HepG2 (cell line): ENCODE measurements around the gene PRSS8. TPM values are rescaled to one million over a fixed set of nuclear protein-coding genes. Genes with fewer than 3 reads are reported as not detected.
A peak's percentile ranks its signal among the peaks of the same experiment; 100 is the strongest.

Experiments used
- ARID5B ChIP-seq: IDR thresholded peaks from 2 replicates; pipeline ENCODE4 v1.4.0; 2020; ENCODE audit warnings: mild to moderate bottlenecking, missing genetic modification reagents
- ARNTL ChIP-seq: sonication (generic); formaldehyde crosslinking; IDR thresholded peaks from 2 replicates; pipeline ENCODE4 v1.4.0; 2020; ENCODE audit warnings: mild to moderate bottlenecking, missing genetic modification reagents
- ATRX ChIP-seq: sonication (generic); formaldehyde crosslinking; IDR thresholded peaks from 2 replicates; pipeline ENCODE4 v1.4.0; 2020; ENCODE audit warnings: missing genetic modification reagents, borderline replicate concordance
- BORCS8-MEF2B ChIP-seq: sonication (generic); formaldehyde crosslinking; IDR thresholded peaks from 2 replicates; pipeline ENCODE4 v1.8.0; 2022; ENCODE audit warnings: mild to moderate bottlenecking, missing genetic modification reagents
- CAMTA2 ChIP-seq: sonication (generic); formaldehyde crosslinking; IDR thresholded peaks from 2 replicates; pipeline ENCODE4 v1.4.0; 2020; ENCODE audit warnings: mild to moderate bottlenecking, missing genetic modification reagents, borderline replicate concordance
- IRF2 ChIP-seq: IDR thresholded peaks from 2 replicates; pipeline ENCODE4 v1.6.1; 2018; ENCODE audit warnings: missing genetic modification reagents, missing compliant biosample characterization
- MAFK ChIP-seq, 2 experiments: IDR thresholded peaks in 1 of 2; conservative IDR thresholded peaks in 1 of 2; 2 replicates each; pipeline ENCODE4 v1.6.1; 2011; ENCODE audit warnings: improper control_type of control experiment in 2 of 2, low read length in 2 of 2
- MLLT10 ChIP-seq: sonication (generic); formaldehyde crosslinking; IDR thresholded peaks from 2 replicates; pipeline ENCODE4 v1.4.0; 2020; ENCODE audit warnings: missing genetic modification reagents
- NFE2 ChIP-seq: sonication (generic); formaldehyde crosslinking; IDR thresholded peaks from 2 replicates; pipeline ENCODE4 v1.4.0; 2020; ENCODE audit warnings: missing genetic modification reagents
- NFKB2 ChIP-seq: sonication (generic); formaldehyde crosslinking; IDR thresholded peaks from 2 replicates; pipeline ENCODE4 v1.4.0; 2020; ENCODE audit warnings: missing genetic modification reagents, borderline replicate concordance
- PAF1 ChIP-seq: IDR thresholded peaks from 2 replicates; pipeline ENCODE4 v1.6.1; 2016; ENCODE audit warnings: missing genetic modification reagents, missing compliant biosample characterization
- RFX5 ChIP-seq: IDR thresholded peaks from 2 replicates; pipeline ENCODE4 v1.6.1; 2011; ENCODE audit warnings: low read depth, low read length, improper control_type of control experiment
- SNRNP70 ChIP-seq: fragments of 200-400 bp; formaldehyde crosslinking; IDR thresholded peaks from 2 replicates; pipeline ENCODE4 v1.6.1; 2017; ENCODE audit warnings: mild to moderate bottlenecking, low read depth, low read length, moderate library complexity
- TEAD2 ChIP-seq: sonication (generic); formaldehyde crosslinking; IDR thresholded peaks from 2 replicates; pipeline ENCODE4 v1.9.0; 2021; ENCODE audit warnings: missing genetic modification reagents
- ZKSCAN8 ChIP-seq: IDR thresholded peaks from 2 replicates; pipeline ENCODE4 v1.6.1; 2016; ENCODE audit warnings: borderline replicate concordance, missing genetic modification reagents, missing compliant biosample characterization
- ZMYM2 ChIP-seq: sonication (generic); formaldehyde crosslinking; IDR thresholded peaks from 2 replicates; pipeline ENCODE4 v1.8.0; 2022; ENCODE audit warnings: mild to moderate bottlenecking, missing genetic modification reagents
- ZNF253 ChIP-seq: sonication (generic); formaldehyde crosslinking; IDR thresholded peaks from 2 replicates; pipeline ENCODE4 v1.8.0; 2022; ENCODE audit warnings: mild to moderate bottlenecking, missing genetic modification reagents, borderline replicate concordance
- ZNF496 ChIP-seq: sonication (generic); formaldehyde crosslinking; IDR thresholded peaks from 2 replicates; pipeline ENCODE4 v1.8.1; 2023; ENCODE audit warnings: mild to moderate bottlenecking, moderate library complexity, missing genetic modification reagents; ENCODE audit not compliant: insufficient replicate concordance
- ZNF512 ChIP-seq: sonication (generic); formaldehyde crosslinking; IDR thresholded peaks from 2 replicates; pipeline ENCODE4 v1.4.0; 2020; ENCODE audit warnings: mild to moderate bottlenecking, missing genetic modification reagents
- ZNF546 ChIP-seq: sonication (generic); formaldehyde crosslinking; conservative IDR thresholded peaks from 2 replicates; pipeline ENCODE4 v1.8.1; 2023; ENCODE audit warnings: mild to moderate bottlenecking, missing genetic modification reagents
- ZNF674 ChIP-seq: sonication (generic); formaldehyde crosslinking; IDR thresholded peaks from 2 replicates; pipeline ENCODE4 v1.5.0; 2020; ENCODE audit warnings: low read depth, mild to moderate bottlenecking, missing genetic modification reagents
- ZNF720 ChIP-seq: sonication (generic); formaldehyde crosslinking; IDR thresholded peaks from 2 replicates; pipeline ENCODE4 v1.4.0; 2020; ENCODE audit warnings: missing genetic modification reagents
- ZNF724P ChIP-seq: sonication (generic); formaldehyde crosslinking; IDR thresholded peaks from 2 replicates; pipeline ENCODE4 v1.8.0; 2022; ENCODE audit warnings: missing genetic modification reagents, borderline replicate concordance
- ZNF775 ChIP-seq: sonication (generic); formaldehyde crosslinking; IDR thresholded peaks from 2 replicates; pipeline ENCODE4 v1.4.0; 2020; ENCODE audit warnings: missing genetic modification reagents, mild to moderate bottlenecking, moderate library complexity, borderline replicate concordance
- ZSCAN31 ChIP-seq: sonication (generic); formaldehyde crosslinking; IDR thresholded peaks from 2 replicates; pipeline ENCODE4 v1.5.0; 2020; ENCODE audit warnings: low read depth, mild to moderate bottlenecking, missing genetic modification reagents
- polyA plus RNA-seq, 8 experiments: library from polyadenylated mRNA; depleted of rRNA in 3 of 8; stranded (reverse) in 7 of 8; unstranded in 1 of 8; fragments of >200 nt; fragmentation: Illumina TruSeq in 4 of 8; extraction: Trizol in 4 of 8; gene quantifications; 2 replicates each; pipeline versions ENCODE4 v1.2.1 to v1.2.3, GENCODE V29; 2011 to 2016; ENCODE audit warnings: low read depth in 4 of 8, missing spikeins in 1 of 8, mixed read lengths in 1 of 8; ENCODE audit not compliant: insufficient read depth in 1 of 8
- total RNA-seq, 5 experiments: library from RNA; depleted of rRNA; stranded (reverse); fragments of >200 nt; fragmentation: Illumina TruSeq; extraction: Trizol; gene quantifications; 2 replicates each; pipeline ENCODE4 v1.2.3, GENCODE V29; 2016; ENCODE audit warnings: low read depth in 1 of 5

Gene PRSS8
- total and polyA plus RNA-seq, 2 of the 13 experiments (the other 11 are each of a cell fraction or from before 2014, with no cell fraction given), result 2.6 to 7.2 TPM

- peak; percentile 23; the same call in 1 of the 2 replicates for TF ChIP-seq ARID5B (CRISPR knock-in tag)
- TF ChIP-seq MAFK (conservative IDR thresholded peaks at IDR 0.05 in 1 of 2, IDR thresholded peaks at IDR 0.05 in 1 of 2; ENCODE audit: low read length in 2 of 2), result no peak
- TF ChIP-seq ZSCAN31 (CRISPR knock-in tag), result no peak
- no peak for TF ChIP-seq ZNF546
- TF ChIP-seq ATRX (CRISPR knock-in tag), result no peak
- no peak for TF ChIP-seq ZMYM2 (CRISPR knock-in tag)
- no peak for TF ChIP-seq IRF2
- no peak for TF ChIP-seq ZNF720 (CRISPR knock-in tag)
- TF ChIP-seq MLLT10 (CRISPR knock-in tag), result no peak
- TF ChIP-seq ZNF724P (CRISPR knock-in tag), result no peak
- TF ChIP-seq ARNTL (CRISPR knock-in tag), result no peak
- no peak for TF ChIP-seq ZNF253 (CRISPR knock-in tag)
- no peak for TF ChIP-seq PAF1 (CRISPR knock-in tag)
- 0 out of 2 replicates have a peak, but pooled peaks have one; percentile 34 for TF ChIP-seq NFKB2 (CRISPR knock-in tag)
- TF ChIP-seq BORCS8-MEF2B (CRISPR knock-in tag), result no peak
- TF ChIP-seq ZNF674 (CRISPR knock-in tag), result no peak
- no peak for TF ChIP-seq ZNF512 (CRISPR knock-in tag)
- TF ChIP-seq ZNF775 (CRISPR knock-in tag), result no peak
- TF ChIP-seq ZNF496 (CRISPR knock-in tag), result no peak
- no peak for TF ChIP-seq ZKSCAN8 (CRISPR knock-in tag)
- no peak for TF ChIP-seq TEAD2 (CRISPR knock-in tag)
- TF ChIP-seq RFX5, result no peak
- TF ChIP-seq NFE2 (CRISPR knock-in tag), result 0 out of 2 replicates have a peak, but pooled peaks have one; percentile 23
- TF ChIP-seq SNRNP70, result no peak
- no peak for TF ChIP-seq CAMTA2 (CRISPR knock-in tag)
Measured at GRCh38 chr16:31093132-31093703, 42.3 kb downstream of the PRSS8 start (continued).
